Measurements from ENCODE around the gene TMEM108. TPM values are rescaled to one million over a fixed set of nuclear protein-coding genes. Genes with fewer than 3 reads are reported as not detected.

Gene TMEM108
- polyA plus RNA-seq, 1 experiment = 0.63 TPM

GRCh38 chr3:133248389-133248788 is 210.2 kb downstream of the TMEM108 start:
- no peaks in the 10 kb centered on the region for H3K27me3 ChIP-seq (ENCODE audit: control insufficient read depth, insufficient read depth, low read length)
- H3K27ac ChIP-seq (ENCODE audit: low read depth, low read length) = no peak overlapping the region
- DNase-seq (ENCODE audit: low read depth, low spot score) = no peak
- H3K4me3 ChIP-seq (ENCODE audit: low read depth, low read length) = no peak overlapping the region
- ChIA-PET CTCF (no interaction called here), POLR2A (no interaction called here)
- H3K9me3 ChIP-seq (ENCODE audit: control insufficient read depth, insufficient read depth, low read length) = no peaks in the 10 kb centered on the region
- TF ChIP-seq CTCF (IDR thresholded peaks at IDR 0.05; ENCODE audit: low read depth, low read length) = no peak

- Histone ChIP-seq H3K27ac (ENCODE audit: low read depth, low read length) (no peak overlapping the region), H3K27me3 (ENCODE audit: control insufficient read depth, insufficient read depth, low read length) (no peaks in the 10 kb centered on the region), H3K4me3 (ENCODE audit: low read depth, low read length) (no peak overlapping the region), H3K9me3 (ENCODE audit: control insufficient read depth, insufficient read depth, low read length) (no peaks in the 10 kb centered on the region)
- no peak for TF ChIP-seq CTCF (IDR thresholded peaks at IDR 0.05; ENCODE audit: low read depth, low read length)
- POLR2A ChIA-PET = no interaction called here
- DNase-seq (ENCODE audit: low read depth, low spot score) = no peak
- CTCF ChIA-PET = no interaction called here
Observed at GRCh38 chr3:133249490-133249889, 211.3 kb downstream of the TMEM108 start.

GRCh38 chr3:133254151-133254550 is 216.0 kb downstream of the TMEM108 start:
- no peaks in the 10 kb centered on the region for H3K9me3 ChIP-seq (ENCODE audit: control insufficient read depth, insufficient read depth, low read length)
- ChIA-PET POLR2A (no interaction called here), CTCF (no interaction called here)
- H3K27me3 ChIP-seq (ENCODE audit: control insufficient read depth, insufficient read depth, low read length) = no peaks in the 10 kb centered on the region
- no peak for DNase-seq (ENCODE audit: low read depth, low spot score)
- TF ChIP-seq CTCF (IDR thresholded peaks at IDR 0.05; ENCODE audit: low read depth, low read length) = no peak
- H3K27ac ChIP-seq (ENCODE audit: low read depth, low read length) = no peak overlapping the region
- no peak overlapping the region for H3K4me3 ChIP-seq (ENCODE audit: low read depth, low read length)

GRCh38 chr3:133254716-133255115 is 216.5 kb downstream of the TMEM108 start:
- POLR2A ChIA-PET = no interaction called here
- DNase-seq (ENCODE audit: low read depth, low spot score) = no peak
- Histone ChIP-seq H3K4me3 (ENCODE audit: low read depth, low read length) (no peak overlapping the region), H3K27ac (ENCODE audit: low read depth, low read length) (no peak overlapping the region), H3K9me3 (ENCODE audit: control insufficient read depth, insufficient read depth, low read length) (no peaks in the 10 kb centered on the region), H3K27me3 (ENCODE audit: control insufficient read depth, insufficient read depth, low read length) (no peaks in the 10 kb centered on the region)
- CTCF ChIA-PET = no interaction called here
- TF ChIP-seq CTCF (IDR thresholded peaks at IDR 0.05; ENCODE audit: low read depth, low read length) = no peak

GRCh38 chr3:133256787-133257483 is 218.7 kb downstream of the TMEM108 start:
- ChIA-PET CTCF (no interaction called here), POLR2A (no interaction called here)
- no peak for DNase-seq (ENCODE audit: low read depth, low spot score)
- H3K27ac ChIP-seq (ENCODE audit: low read depth, low read length) = no peak overlapping the region
- H3K4me3 ChIP-seq (ENCODE audit: low read depth, low read length) = no peak overlapping the region
- no peak for TF ChIP-seq CTCF (IDR thresholded peaks at IDR 0.05; ENCODE audit: low read depth, low read length)
- H3K9me3 ChIP-seq (ENCODE audit: control insufficient read depth, insufficient read depth, low read length) = no peaks in the 10 kb centered on the region
- H3K27me3 ChIP-seq (ENCODE audit: control insufficient read depth, insufficient read depth, low read length) = no peaks in the 10 kb centered on the region
